GM18909 (cell line): ENCODE results near the gene RTEL1.
"Not testable (repeated sequence)": the region's sequence is repeated elsewhere in the genome, so short reads cannot be mapped to it uniquely, and the experiment has no call there.

ENCODE experiments used
- ATAC-seq: cut with Tn5 transposase; IDR thresholded peaks from one replicate; pipeline ENCODE4 v1.9.1; 2021; ENCODE audit warnings: mild to moderate bottlenecking; ENCODE audit not compliant: unreplicated experiment, poor library complexity

Gene RTEL1

DNA sequence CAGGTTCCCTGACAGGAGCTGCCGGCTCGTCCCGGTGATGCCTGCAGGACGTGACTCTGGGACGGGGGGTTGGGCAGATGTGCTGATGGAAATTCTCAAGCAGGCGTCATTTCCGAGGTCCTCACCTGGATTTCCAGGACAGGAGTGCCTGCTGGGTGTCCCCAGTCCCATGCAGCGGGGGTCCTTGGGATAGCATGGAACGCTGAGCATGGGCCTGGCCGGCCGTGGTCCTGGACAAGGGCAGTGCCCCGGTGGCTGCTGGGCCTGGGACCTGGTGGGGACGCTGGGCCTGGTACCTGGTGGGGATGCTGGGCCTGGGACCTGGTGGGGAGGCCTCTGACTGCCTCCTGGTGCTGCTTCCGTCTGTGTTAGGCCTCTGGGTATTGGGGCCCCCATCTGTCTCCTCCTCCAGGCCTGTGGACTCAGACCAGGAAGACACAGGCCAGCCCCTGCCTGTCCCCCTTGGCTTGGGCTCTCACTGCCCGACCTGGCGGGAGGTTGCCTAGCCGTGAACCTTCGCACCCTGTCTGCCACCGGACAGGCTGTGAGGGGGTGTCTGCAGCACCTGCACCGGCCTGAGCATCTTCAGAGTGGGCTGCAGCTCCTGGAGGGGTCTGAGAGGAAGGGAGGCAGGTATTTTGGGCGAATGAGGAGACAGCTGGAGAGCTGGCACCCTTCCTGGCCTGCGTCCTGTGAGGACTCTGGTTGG lies 6.2 kb downstream of the RTEL1 start:
- ATAC-seq, result no peak

- no peak for ATAC-seq
Observed at GRCh38 chr20:63664861-63665594, 6.9 kb downstream of the RTEL1 start.

DNA sequence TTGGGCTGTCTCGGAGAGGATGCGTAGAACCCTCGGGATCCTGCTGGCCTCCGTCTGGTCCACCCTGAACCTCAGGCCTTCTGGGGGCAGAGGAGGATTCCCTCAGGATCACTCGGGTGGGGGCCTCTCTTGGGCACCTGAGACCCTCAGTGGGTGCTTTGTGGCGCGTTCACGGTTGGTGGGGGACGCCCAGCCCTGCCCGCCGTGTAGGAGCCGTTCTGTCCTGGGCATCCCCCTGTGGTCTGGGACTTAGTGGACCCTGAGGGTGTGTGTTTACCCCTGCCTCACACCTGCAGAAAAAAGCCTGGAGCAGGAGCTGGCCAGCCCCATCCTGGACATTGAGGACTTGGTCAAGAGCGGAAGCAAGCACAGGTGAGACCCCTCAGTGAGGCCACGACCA lies 7.6 kb downstream of the RTEL1 start:
- ATAC-seq, result no peak

DNA sequence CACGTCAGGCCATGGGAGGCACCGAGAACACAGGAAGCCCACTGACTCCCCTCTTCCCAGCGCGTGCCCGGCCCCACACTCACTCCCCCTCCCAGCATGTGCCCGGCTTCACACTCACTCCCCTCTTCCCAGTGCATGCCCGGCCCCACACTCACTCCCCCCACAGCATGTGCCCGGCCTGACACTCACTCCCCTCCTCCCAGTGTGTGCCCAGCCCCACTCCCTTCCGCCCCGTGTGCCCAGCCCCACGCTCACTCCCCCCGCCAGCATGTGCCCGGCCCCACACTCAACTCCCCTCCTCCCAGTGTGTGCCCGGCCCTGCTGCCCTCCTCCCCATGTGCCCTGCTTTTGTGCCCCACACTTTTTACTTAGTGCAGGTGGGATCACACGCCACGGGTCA lies 9.7 kb downstream of the RTEL1 start:
- ATAC-seq, result no peak

- no peak for ATAC-seq
Observed at GRCh38 chr20:63668351-63668750, 10.2 kb downstream of the RTEL1 start.

GRCh38 chr20:63671695-63672094 lies 13.6 kb downstream of the RTEL1 start:
- ATAC-seq, result not testable (repeated sequence)

GRCh38 chr20:63672666-63673065 lies 14.6 kb downstream of the RTEL1 start:
- ATAC-seq, result no peak

- no peak for ATAC-seq
Observed at GRCh38 chr20:63673951-63674350, 15.8 kb downstream of the RTEL1 start.

DNA sequence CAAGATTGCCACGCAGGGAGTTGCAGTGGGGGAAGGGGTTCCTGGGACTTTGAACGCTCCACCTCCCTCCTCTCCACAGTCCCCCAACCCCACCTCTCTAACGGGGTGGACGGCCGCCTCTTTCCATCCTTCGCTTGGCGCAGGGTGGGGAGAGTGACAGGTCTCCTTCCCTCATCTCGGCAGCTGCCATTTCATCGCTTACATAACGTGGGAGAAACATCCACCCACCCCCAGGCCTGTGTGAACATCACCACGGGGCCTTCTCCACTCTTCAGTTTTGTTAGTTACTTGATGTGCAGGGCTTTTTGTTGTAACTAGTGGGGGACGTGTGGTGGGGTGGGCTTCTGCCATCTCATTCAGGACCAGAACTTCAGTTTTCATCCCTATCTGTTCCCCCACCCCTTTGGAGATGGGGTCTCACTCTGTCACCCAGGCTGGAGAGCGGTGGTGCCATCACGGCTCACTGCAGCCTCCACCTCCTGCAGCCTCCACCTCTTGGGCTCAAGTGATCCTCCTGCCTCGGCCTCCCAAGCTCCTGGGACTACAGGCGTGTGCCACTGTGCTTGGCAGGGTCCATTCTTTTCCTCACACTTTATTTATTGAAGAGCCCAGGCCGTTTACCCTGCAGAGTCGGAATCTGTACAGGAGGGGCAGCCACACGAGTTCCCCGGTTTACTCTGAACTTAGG lies 17.7 kb downstream of the RTEL1 start:
- ATAC-seq, result no peak

DNA sequence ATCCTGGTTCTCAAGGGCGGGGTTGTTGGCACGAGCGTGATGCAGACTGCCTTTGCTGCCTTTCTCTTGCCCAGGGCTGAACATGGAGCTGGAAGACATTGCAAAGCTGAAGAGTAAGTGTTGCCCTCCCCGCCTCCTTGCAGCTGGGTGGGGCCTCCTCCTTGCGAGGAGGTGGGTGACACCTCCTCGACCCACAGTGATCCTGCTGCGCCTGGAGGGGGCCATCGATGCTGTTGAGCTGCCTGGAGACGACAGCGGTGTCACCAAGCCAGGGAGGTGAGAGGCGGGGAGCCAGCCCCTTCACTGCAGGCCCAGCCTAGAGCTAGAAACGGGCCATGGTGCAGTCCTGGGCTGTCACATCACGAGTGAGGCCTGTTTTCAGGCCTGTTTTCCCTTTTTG lies 20.0 kb downstream of the RTEL1 start:
- ATAC-seq, result no peak

DNA sequence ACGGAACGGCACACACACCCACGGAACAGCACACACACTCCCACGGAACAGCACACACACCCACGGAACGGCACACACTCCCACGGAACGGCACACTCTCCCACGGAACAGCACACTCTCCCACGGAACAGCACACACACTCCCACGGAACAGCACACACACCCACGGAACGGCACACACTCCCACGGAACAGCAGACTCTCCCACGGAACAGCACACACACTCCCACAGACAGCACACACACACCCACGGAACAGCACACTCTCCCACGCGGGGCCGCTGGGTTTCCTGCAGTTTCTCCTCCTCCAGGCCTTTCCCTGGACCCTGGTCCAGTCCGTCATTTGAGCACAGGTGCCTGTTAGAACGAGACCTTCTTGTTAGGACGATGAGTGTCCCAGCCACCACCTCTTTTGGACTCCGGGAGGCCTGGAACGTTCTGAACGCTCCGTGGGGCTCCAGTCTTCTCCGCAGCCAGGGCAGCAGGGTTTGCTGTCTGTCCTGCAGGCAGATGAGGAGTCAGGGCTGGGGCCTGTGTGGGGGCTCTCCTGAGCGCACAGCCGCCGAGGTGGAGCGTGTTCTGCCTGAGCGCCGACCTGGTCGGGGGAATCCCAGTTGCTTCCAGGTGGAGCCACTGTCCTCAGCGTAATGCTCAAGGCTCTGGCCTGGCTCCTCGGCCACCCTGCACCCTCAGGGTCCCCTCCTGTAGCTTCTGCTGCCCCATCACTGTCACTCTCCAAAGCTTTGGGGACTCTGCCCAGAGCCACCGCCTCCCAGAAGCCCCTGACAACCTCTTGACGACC lies 20.8 kb downstream of the RTEL1 start:
- ATAC-seq, result no peak

GRCh38 chr20:63679799-63680305 lies 21.7 kb downstream of the RTEL1 start:
- no peak for ATAC-seq

DNA sequence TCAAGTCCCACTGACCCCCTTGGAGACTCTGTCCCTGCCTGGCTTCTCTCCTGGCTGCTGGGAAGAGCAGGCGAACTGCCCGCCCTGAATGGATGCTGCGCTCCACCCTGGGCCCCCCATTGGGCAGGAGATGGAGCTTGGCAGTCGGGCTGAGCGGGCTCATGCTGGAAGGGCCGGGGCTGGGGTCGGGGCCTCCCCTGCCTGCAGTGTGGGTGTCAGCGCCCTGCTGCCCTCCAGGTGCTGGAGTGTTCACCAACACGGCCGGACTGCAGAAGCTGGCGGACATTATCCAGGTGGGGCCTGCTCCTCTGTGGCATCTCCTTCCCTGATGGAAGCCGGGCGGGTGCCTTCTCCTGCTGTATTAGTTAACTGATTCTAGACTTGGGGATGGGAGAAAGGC lies 22.3 kb downstream of the RTEL1 start:
- ATAC-seq, result no peak

GRCh38 chr20:63680857-63681608 lies 22.9 kb downstream of the RTEL1 start:
- no peak for ATAC-seq

DNA sequence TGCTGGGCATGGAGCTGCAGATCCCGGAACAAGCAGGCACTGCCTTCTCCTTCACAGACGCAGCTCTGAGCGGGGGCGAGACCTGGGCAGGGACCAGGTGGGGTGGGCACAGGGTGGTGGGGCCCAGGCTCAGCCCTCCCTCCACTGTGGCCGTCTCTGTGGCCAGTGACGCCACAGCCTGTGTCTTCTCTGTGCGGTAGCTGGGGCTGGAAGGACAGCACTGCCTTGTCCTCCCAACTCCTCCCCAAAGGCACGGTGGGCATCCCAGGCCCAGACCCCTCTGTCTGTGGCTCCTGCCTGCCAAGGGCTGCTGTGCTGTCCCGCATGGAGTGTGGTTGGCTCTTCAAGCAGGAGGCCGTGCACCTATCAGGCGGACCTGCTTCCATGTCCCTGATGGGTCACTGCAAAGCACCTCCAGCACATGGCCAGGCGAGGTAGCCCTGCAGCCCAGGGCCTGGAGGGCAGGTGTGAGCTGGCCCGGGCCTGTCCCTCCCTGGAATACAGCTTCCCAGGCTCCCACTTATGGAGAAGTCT lies 23.6 kb downstream of the RTEL1 start:
- ATAC-seq, result no peak

GRCh38 chr20:63682384-63683139 lies 24.4 kb downstream of the RTEL1 start:
- no peak for ATAC-seq

DNA sequence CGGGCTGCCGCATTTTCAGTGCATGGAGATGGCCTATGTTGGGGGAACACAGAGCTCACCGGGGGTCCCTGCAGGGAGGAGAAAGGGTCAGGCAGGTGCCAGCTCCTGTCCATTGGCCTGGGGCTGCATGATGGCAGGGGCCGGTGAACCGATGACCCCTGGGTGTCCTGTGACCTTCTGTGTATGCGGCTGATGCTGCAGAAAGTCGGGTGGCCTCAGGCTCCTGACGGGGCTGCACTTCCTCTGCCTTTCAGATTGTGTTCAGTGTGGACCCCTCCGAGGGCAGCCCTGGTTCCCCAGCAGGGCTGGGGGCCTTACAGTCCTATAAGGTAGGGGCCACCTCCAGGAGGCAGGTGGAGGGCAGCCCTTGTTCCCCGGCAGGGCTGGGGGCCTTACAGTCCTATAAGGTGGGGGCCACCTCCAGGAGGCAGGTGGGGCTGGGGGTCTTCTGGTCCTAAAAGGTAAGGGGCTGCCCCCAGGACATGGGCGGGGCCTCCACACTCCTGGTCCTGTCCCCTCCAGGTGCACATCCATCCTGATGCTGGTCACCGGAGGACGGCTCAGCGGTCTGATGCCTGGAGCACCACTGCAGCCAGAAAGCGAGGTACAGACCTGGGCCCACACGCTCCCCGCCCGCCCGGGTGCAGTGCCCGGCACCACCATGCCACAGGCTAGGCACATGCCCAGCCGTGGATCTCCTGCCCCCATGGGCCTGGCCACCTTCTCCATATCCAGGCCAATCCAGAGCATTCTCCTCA lies 27.3 kb downstream of the RTEL1 start:
- no peak for ATAC-seq

DNA sequence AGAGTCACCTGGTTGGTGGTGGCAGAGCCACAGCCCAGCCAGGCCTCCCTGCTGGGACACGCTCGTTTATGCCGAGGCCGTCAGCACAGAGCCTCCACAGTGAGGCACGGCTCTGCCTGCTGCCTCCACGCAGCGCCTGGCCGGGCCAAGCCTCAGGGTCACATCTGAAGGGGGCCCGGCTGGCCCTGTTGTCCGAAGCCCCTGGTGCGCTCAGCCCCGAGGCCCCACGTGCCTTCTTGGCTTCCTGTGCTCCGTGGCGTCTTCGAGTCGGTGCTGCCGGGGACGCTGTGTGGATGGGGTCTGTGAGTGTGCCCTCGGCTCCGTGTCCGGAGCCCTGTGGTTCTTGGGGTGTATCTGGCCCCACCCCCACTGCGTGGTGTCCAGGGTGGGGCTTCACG lies 28.0 kb downstream of the RTEL1 start:
- no peak for ATAC-seq
